ENCODE results near the gene UBE2D2.
A peak's percentile ranks its signal among the peaks of the same experiment; 100 is the strongest.

Gene UBE2D2

DNA sequence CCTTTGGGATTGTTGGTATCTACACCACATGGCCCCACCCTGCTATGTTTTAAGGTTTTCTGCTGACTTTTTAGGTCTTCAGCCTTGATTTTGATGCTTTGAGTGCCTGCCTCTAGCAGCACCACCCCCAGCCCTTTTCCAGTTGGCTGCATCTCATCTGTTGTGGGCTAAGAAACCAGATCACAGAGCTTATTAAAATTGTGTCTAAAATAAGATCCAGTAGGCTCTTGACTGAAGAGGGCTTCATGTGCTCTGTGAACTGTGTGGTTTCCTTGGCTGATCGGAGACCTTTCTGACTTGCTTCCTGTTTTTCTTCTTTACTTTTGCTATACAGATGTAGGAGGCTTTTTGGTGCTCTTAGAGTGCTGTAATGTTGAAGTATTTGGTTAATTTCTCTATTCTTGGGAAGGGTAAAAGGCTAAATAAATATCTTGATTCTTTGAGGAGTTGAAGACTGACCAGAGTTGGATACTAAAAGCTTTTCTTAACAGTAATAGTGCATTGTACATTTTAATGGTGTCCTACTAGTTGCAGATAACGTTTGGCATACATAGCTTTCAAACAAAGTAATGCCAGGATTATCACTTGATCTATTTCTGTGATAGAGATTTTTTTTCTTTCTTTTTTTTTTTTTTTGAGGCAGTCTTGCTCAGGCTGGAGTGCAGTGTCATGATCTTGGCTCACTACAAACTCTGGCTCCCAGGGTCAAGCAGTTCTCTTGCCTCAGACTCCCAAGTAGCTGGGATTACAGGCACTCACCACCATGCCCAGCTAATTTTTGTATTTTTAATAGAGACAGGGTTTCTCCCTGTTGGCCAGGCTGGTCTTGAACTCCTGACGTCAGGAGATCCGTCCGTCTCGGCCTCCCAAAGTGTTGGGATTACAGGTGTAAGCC, 4.5 kb downstream of the UBE2D2 start:
- ATAC-seq: no peak

DNA sequence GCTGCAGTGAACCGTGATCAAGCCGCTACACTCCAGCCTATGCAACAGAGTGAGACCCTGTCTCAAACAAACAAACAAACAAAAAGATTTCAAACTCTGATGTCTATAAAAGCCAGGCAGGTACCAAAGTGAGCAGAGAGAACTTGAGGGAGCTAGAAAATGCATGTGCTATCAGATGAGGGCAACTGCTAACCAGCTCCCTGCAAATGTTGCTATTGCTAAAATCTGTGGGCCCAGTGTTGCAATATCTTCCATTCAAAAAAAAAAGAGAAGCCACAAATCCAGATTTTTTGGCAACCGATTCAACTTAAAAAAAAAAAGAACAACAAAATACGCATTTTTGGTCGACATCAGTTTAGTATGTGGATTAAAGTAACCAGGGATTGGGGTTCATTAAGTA, 5.5 kb downstream of the UBE2D2 start:
- TF ChIP-seq ZFP30 (CRISPR knock-in tag; IDR thresholded peaks at IDR 0.05) (no peak), GLIS3 (CRISPR knock-in tag; IDR thresholded peaks at IDR 0.05) (no peak)
- ATAC-seq: no peak

More for the DNA sequence above, 4.5 kb downstream of the UBE2D2 start:
- TF ChIP-seq PPARA (CRISPR knock-in tag; IDR thresholded peaks at IDR 0.05; ENCODE audit: borderline replicate concordance): no peak
- no peak for TF ChIP-seq ZFP3 (CRISPR knock-in tag; IDR thresholded peaks at IDR 0.05)
- TF ChIP-seq ISL1 (CRISPR knock-in tag; IDR thresholded peaks at IDR 0.05): no peak
- no peak for TF ChIP-seq CSDC2 (CRISPR knock-in tag; IDR thresholded peaks at IDR 0.05)
- no peak for TF ChIP-seq SNAI2 (CRISPR knock-in tag; IDR thresholded peaks at IDR 0.05)
- no peak for TF ChIP-seq ARNTL (CRISPR knock-in tag; IDR thresholded peaks at IDR 0.05; ENCODE audit: borderline replicate concordance, low read depth)
- TF ChIP-seq ZNF70 (CRISPR knock-in tag; IDR thresholded peaks at IDR 0.05): no peak
- TF ChIP-seq ZNF565 (CRISPR knock-in tag; conservative IDR thresholded peaks at IDR 0.05; ENCODE audit: low read depth): no peak
- no peak for TF ChIP-seq ZNF8 (CRISPR knock-in tag; IDR thresholded peaks at IDR 0.05)
- no peak for TF ChIP-seq GLIS3 (CRISPR knock-in tag; IDR thresholded peaks at IDR 0.05)
- TF ChIP-seq, protein P1, sequence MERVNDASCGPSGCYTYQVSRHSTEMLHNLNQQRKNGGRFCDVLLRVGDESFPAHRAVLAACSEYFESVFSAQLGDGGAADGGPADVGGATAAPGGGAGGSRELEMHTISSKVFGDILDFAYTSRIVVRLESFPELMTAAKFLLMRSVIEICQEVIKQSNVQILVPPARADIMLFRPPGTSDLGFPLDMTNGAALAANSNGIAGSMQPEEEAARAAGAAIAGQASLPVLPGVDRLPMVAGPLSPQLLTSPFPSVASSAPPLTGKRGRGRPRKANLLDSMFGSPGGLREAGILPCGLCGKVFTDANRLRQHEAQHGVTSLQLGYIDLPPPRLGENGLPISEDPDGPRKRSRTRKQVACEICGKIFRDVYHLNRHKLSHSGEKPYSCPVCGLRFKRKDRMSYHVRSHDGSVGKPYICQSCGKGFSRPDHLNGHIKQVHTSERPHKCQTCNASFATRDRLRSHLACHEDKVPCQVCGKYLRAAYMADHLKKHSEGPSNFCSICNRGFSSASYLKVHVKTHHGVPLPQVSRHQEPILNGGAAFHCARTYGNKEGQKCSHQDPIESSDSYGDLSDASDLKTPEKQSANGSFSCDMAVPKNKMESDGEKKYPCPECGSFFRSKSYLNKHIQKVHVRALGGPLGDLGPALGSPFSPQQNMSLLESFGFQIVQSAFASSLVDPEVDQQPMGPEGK (CRISPR knock-in tag; IDR thresholded peaks at IDR 0.05; ENCODE audit: borderline replicate concordance): no peak
- TF ChIP-seq, protein P2, sequence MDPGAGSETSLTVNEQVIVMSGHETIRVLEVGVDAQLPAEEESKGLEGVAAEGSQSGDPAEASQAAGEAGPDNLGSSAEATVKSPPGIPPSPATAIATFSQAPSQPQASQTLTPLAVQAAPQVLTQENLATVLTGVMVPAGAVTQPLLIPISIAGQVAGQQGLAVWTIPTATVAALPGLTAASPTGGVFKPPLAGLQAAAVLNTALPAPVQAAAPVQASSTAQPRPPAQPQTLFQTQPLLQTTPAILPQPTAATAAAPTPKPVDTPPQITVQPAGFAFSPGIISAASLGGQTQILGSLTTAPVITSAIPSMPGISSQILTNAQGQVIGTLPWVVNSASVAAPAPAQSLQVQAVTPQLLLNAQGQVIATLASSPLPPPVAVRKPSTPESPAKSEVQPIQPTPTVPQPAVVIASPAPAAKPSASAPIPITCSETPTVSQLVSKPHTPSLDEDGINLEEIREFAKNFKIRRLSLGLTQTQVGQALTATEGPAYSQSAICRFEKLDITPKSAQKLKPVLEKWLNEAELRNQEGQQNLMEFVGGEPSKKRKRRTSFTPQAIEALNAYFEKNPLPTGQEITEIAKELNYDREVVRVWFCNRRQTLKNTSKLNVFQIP (CRISPR knock-in tag; IDR thresholded peaks at IDR 0.05; ENCODE audit: borderline replicate concordance, low read depth): no peak
- TF ChIP-seq RARB (CRISPR knock-in tag; IDR thresholded peaks at IDR 0.05): no peak
- TF ChIP-seq, protein P3, sequence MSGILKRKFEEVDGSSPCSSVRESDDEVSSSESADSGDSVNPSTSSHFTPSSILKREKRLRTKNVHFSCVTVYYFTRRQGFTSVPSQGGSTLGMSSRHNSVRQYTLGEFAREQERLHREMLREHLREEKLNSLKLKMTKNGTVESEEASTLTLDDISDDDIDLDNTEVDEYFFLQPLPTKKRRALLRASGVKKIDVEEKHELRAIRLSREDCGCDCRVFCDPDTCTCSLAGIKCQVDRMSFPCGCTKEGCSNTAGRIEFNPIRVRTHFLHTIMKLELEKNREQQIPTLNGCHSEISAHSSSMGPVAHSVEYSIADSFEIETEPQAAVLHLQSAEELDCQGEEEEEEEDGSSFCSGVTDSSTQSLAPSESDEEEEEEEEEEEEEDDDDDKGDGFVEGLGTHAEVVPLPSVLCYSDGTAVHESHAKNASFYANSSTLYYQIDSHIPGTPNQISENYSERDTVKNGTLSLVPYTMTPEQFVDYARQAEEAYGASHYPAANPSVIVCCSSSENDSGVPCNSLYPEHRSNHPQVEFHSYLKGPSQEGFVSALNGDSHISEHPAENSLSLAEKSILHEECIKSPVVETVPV (CRISPR knock-in tag; IDR thresholded peaks at IDR 0.05): no peak
- no peak for TF ChIP-seq OSR1 (CRISPR knock-in tag; IDR thresholded peaks at IDR 0.05)
- TF ChIP-seq, protein P4, sequence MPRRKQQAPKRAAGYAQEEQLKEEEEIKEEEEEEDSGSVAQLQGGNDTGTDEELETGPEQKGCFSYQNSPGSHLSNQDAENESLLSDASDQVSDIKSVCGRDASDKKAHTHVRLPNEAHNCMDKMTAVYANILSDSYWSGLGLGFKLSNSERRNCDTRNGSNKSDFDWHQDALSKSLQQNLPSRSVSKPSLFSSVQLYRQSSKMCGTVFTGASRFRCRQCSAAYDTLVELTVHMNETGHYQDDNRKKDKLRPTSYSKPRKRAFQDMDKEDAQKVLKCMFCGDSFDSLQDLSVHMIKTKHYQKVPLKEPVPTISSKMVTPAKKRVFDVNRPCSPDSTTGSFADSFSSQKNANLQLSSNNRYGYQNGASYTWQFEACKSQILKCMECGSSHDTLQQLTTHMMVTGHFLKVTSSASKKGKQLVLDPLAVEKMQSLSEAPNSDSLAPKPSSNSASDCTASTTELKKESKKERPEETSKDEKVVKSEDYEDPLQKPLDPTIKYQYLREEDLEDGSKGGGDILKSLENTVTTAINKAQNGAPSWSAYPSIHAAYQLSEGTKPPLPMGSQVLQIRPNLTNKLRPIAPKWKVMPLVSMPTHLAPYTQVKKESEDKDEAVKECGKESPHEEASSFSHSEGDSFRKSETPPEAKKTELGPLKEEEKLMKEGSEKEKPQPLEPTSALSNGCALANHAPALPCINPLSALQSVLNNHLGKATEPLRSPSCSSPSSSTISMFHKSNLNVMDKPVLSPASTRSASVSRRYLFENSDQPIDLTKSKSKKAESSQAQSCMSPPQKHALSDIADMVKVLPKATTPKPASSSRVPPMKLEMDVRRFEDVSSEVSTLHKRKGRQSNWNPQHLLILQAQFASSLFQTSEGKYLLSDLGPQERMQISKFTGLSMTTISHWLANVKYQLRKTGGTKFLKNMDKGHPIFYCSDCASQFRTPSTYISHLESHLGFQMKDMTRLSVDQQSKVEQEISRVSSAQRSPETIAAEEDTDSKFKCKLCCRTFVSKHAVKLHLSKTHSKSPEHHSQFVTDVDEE (CRISPR knock-in tag; IDR thresholded peaks at IDR 0.05): no peak
- TF ChIP-seq, protein P5, sequence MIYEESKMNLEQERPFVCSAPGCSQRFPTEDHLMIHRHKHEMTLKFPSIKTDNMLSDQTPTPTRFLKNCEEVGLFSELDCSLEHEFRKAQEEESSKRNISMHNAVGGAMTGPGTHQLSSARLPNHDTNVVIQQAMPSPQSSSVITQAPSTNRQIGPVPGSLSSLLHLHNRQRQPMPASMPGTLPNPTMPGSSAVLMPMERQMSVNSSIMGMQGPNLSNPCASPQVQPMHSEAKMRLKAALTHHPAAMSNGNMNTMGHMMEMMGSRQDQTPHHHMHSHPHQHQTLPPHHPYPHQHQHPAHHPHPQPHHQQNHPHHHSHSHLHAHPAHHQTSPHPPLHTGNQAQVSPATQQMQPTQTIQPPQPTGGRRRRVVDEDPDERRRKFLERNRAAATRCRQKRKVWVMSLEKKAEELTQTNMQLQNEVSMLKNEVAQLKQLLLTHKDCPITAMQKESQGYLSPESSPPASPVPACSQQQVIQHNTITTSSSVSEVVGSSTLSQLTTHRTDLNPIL (CRISPR knock-in tag; IDR thresholded peaks at IDR 0.05; ENCODE audit: low read depth): no peak

DNA sequence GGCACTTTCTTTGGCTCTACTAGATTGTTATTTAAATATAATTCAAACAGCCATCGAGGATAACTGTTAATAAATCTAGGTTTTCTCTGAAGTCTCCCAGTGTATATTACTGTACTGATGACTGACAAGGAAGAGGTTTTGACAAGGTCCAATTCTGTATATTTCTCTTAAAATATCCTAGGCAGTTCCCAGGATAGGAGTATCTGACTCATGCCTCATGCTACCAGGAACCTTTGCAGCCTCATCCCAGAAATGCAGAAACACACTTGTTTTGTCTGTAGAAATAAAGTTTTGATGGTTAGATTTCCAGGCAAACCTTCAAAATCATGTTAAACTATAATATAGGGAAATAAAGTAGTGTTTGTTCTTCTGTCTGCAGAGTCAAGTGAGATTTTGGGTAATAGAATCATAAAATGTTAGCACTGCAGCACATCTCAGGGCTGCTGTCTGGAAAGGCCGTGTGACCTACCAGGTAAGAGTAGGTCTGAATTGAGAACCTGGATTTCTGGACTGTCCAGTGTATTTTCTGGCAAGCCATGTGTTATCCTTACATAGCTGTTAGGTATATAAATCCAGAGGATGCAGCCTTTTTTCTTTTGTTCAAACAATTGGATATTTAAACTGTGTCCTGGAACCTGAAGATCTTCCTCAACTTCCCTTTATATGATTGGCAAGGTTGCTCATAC, 8.3 kb downstream of the UBE2D2 start:
- ATAC-seq: peak; percentile 45; the same call in 1 of the 3 replicates
- TF ChIP-seq, protein P5 (CRISPR knock-in tag; IDR thresholded peaks at IDR 0.05; ENCODE audit: low read depth): no peak
- no peak for TF ChIP-seq BACH2 (CRISPR knock-in tag; IDR thresholded peaks at IDR 0.05; ENCODE audit: borderline replicate concordance)
- TF ChIP-seq ZFP30 (CRISPR knock-in tag; IDR thresholded peaks at IDR 0.05): no peak
- no peak for TF ChIP-seq ZFP3 (CRISPR knock-in tag; IDR thresholded peaks at IDR 0.05)
- TF ChIP-seq GLIS3 (CRISPR knock-in tag; IDR thresholded peaks at IDR 0.05): no peak
- no peak for TF ChIP-seq ARNTL (CRISPR knock-in tag; IDR thresholded peaks at IDR 0.05; ENCODE audit: borderline replicate concordance, low read depth)

All from SK-N-SH treated with all-trans-retinoic acid at 6 μM for 48 hours (cell line).